CD4-positive, alpha-beta T cell treated with Interleukin-10 for 1 hour (primary cell): Measurements from ENCODE around the gene MYO1E.
A peak's percentile ranks its signal among the peaks of the same experiment; 100 is the strongest.

Source experiments
- DNase-seq: peaks from one replicate; pipeline ENCODE4 v3.0.0-alpha.2; 2020

The MYO1E gene

GRCh38 chr15:59385171-59385570 lies 12.5 kb upstream of the MYO1E start:
- no peak for DNase-seq

GRCh38 chr15:59384507-59384906 lies 11.8 kb upstream of the MYO1E start:
- DNase-seq = peak; percentile 31

DNA sequence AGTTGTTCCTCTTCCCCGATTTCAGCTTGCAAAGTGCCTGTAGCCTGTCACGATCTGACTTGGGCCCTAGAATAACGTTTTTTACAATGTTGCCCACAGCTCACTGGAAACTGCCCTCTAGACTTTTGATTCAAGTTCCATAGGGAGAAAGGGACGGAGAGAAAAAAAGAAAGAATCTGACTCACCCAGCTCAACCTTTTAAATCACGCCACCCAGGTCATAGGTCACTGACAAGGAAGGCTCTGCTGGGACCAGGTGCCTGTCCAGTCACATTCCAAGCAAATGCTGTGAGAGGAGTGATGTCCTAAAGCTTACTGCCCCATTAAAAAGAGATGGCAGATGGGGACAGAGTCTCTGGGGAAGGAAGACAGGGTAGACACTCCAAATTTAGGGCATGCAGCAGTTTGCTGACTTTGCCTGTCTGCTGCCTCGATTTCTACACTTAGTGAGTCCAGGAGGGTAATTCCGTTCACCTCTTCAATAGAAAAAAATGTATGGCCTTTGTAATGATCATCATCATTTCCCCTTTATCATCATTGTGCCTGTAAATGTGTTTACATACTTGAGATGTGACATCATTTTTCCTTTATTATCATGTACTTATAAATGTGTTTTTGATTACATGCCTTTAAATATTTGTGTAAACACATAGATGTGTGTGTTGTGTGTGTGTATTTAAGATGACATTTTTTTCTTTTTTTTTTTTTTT lies 8.4 kb upstream of the MYO1E start:
- DNase-seq = no peak

DNA sequence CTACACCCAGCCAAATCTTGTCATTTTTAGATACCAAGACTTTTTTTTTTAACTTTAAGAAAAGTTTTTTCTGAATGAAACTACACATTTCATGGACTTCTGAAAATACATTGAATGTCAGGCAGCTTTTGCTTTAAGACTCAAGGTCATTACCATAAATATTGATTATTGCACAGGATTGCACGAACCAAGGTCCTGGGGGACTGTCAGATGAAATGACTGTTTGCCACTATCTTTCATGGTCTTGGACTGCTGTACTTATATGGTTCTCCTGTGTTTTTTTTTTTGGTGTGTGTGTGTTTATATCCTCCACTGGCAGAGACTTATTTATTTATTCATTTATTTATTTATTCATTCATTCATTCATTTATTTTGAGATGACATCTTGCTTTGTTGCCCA lies 6.9 kb upstream of the MYO1E start:
- DNase-seq = no peak

DNA sequence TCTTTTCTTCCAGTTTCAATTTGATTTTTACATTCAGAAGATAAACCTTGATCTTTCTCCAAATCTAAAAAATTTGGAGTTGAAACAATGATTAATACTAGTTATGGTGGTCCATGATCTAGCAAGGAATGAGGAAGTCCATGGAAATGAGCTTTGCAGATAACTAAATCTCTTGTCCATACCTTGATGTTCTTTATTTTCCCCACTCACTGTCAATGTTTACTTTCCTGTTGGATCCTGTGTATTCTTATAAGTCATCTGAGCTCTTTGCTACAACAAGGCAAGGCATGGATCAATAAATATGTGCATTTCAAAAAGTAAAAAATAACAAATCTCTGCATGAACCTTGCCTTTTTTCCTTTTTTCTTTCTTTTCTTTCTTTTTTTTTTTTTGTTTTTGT lies 6.2 kb upstream of the MYO1E start:
- DNase-seq = no peak

- no peak for DNase-seq
These were observed 5.3 kb upstream of the MYO1E start for GRCh38 chr15:59377924-59378323.

- no peak for DNase-seq
These were observed 4.1 kb upstream of the MYO1E start for GRCh38 chr15:59376733-59377132.

DNA sequence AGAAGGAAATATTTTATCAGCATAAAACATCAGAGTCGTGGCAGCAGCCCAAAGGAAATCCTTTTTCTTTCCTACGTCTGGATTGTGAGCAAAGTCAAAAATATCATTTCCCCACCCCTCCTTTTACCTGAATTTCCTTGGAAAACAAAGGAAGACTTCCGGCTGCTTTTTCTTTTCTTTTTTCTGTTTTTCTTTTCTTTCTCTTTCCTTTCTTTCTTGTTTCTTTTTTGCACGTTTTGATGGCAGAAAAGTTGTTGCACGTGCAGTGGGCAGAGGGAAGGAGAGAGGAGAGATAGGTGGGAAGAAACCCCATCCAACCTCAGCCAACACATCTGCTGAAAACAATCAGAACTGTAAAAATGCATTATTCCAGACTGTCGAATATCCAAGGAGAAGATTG lies 544 bp upstream of the MYO1E start:
- DNase-seq = no peak

DNA sequence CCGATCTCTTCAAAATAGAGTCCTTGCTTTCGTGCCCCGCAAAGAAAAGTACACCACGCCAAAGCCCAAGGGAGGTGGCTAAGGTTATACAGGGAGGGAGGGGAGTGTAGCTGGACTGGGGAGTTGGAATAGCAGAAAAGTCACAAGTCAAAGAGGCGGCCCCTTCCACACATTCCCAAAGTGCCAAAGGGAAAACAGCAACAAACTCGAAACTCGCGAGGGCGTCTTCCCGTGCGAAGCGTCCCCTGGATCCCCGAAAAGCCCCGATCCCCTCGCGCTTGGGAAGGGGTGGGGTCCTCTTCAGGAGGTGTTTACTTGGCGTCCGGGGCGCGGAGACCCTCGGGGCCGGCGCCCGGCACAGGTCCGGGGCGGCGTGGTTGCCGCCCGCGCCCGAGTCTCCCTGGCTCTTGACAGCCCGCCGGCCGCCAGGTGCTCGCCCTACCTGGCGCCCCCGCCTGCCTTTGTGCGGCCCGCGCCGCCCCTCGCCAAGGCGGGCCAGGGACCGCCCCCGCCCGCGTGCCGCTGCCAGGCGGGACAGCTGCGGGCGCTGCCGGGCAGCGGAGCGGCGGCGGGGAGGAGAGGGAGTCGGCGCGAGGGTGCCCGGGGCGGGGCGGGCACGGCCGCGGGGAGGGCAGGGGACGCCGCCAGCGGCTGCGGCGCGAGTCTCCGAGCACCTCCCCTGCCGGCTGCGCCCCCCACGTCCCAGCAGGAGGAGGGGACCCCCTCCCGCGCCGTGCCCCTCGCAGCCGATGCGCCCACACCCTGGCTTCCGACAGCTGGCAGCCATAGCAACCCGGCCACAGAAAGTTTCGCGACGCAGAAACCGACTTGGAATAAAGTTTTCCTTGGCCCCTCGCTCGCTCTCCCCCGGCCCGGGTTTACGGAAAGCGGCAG lies 966 bp downstream of the MYO1E start:
- DNase-seq = no peak

DNA sequence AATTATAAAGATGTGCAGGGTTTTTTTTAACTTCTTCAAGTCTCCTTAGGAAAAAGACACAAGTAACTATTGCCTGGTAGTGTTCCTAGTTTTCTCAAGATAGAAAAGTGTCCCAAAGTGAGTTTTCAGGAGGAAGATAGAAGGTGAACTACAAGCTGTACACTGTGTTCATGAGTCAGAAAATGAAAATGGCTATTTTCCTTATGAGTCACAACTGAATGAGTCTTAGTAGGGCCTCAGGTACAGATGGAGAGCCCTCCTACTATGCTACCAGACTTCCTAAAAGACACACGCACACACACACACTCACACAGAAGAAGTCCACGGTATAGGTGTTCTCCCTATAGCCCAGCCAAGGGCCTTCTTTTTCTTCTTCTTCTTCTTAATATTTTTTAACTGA lies 3.1 kb downstream of the MYO1E start:
- DNase-seq = no peak

GRCh38 chr15:59367022-59367451 lies 5.6 kb downstream of the MYO1E start:
- DNase-seq = no peak

DNA sequence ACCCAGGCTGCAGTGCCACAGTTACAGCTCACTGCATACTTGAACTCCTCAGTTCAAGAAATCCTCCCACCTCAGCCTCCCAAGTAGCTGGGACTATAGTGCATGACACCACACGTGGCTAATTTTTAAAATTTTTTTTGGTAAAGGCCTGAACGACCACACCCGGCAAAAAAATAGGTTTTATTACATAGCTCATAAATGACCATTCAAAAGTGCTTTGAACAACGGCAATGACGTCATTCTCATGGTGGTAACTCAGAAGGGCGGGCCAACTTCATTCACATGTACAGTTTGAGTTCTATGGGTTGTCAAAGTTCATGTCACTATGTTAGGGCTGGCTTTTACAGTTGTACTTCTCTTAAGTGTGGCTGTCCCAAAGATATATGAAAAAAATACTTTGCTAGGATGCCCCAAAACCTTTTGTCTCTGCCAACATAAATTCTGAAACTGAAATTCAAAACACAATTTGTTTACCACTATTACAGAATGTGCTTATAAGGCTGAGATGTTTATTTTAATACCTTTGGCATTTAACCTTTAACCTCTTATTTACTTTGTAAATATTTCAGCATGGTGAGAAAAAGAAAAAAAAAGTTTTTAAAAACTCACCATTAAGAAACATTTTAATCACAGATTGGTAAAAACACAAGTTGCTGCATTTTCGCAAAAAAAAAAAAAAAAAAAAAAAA lies 6.2 kb downstream of the MYO1E start:
- no peak for DNase-seq

DNA sequence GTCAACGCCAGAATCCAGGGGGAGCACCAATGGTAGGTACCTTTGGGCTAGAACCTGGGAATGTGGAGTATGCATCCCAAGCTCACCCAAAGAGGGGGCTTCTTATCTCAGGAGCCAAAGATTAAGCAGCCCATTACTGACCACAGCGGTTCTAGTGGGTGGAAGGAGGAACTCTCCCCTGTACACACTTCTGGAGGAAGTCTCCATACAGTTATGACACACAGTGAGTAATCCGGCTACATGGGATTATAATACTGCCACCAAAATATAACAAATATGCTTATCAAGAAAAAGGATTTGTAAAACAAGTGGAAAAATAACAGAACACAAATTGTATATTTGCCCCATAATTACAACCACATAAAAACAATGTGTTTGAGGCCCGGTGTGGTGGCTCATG lies 8.4 kb downstream of the MYO1E start:
- no peak for DNase-seq

- DNase-seq = no peak
These were observed 10.3 kb downstream of the MYO1E start for GRCh38 chr15:59362331-59362730.

DNA sequence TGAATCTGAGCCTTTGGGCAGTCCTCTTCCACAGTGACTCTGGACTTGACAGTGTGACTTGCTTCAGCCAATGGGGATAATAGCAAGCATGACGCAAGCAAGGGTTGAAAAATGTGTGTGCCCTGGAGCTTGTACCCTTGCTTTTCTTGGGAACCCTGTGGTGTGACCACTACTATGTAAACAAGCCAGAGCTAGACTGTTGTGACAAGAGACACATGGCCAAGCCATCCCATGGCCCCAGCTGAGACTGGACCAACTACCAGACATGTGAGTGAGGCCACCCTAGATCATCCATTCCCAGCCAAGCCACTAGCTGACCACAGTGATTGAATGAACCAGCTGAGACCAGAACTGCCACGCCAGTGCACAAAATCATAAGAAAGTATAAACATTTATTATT lies 11.8 kb downstream of the MYO1E start:
- DNase-seq = no peak

GRCh38 chr15:59360305-59360704 lies 12.4 kb downstream of the MYO1E start:
- DNase-seq = no peak

DNA sequence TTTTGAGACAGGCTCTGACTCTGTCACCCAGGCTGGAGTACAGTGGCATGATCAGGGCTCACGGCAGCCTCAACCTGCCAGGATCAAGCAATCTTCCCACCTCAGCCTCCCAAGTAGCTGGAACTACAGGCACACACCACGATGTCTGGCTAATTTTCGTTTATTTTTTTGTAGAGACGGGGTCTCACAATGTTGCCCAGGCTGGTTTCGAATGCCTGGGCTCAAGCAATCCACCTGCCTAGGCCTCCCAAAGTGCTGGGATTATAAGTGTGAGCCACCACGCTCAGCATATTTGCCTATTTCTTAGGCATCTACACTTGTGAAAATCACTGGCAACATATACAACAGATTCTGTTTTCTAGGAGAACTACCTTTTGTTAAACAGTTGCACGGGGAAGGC lies 16.9 kb downstream of the MYO1E start:
- DNase-seq = no peak

DNA sequence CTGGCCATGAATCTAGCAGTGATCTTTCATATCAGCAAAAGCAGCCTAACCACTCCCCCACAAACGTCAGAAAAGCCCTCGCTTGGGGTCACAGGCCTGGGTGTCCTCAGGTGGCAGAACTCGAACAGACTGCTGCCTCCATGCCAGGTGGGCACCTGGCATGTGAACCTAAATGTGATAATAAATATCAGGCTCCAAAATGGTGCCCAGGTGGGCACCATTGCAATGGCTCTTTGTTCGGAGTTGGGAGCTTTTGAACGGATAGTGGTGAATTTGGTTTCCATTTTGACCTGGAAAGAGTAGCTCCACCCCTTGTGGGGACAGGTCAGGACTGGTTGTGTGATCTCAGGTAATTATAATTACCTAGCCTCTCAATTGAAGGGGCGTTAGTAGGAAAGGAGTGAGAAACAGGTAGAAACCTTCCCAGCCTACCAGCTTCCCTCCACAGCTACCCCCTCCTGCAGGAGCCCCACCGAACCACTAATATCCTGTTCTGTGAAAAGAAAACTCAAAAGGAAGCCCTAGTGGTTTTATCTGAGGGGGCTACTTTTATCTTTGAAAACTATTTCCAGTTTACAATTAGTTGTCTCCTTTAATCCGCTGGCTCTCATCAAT lies 18.1 kb downstream of the MYO1E start:
- no peak for DNase-seq

DNA sequence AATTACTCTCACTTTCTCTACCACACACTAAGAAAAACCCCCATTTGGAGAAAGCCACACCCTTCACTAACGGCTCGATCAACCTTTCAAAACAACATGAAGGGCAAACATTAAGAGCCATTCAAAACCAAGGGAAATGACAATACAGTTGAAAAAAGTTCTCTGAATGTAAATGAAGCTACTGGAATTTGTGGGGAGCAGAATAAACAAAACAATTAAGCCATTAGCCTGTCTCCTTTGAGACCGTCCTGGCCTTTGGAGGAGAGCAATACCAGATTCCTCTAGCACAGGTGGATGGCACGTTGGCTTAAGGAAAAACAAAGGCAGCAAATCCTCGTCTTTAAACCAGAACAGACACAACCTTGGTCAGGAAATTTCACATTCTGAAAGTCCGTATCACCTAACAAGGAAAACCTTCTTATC lies 18.7 kb downstream of the MYO1E start:
- DNase-seq = no peak

GRCh38 chr15:59352683-59353082 lies 20.0 kb downstream of the MYO1E start:
- DNase-seq = no peak

DNA sequence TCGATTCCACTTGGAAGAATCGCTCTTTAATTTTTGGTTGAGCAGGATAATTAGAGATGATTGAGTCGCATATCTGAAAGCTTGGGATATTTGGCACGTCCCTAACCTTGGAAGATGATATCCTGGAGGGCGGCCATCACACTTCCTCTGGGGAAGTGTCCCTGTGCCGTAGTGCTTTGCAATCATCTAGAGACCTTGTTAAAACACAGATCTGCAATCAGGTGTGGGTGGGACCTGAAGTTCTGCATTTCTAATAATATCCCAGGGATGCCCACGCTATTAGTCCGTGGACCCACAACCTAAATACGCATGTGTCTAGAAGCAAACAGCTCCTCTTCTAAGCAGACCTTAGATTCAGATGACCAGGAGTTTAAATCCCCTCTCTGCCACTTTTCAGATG lies 20.5 kb downstream of the MYO1E start:
- no peak for DNase-seq

- no peak for DNase-seq
These were observed 22.3 kb downstream of the MYO1E start for GRCh38 chr15:59350421-59350732.

GRCh38 chr15:59349680-59350420 lies 22.8 kb downstream of the MYO1E start:
- DNase-seq = no peak
